ENCODE data around the gene FHOD1.

DNA sequence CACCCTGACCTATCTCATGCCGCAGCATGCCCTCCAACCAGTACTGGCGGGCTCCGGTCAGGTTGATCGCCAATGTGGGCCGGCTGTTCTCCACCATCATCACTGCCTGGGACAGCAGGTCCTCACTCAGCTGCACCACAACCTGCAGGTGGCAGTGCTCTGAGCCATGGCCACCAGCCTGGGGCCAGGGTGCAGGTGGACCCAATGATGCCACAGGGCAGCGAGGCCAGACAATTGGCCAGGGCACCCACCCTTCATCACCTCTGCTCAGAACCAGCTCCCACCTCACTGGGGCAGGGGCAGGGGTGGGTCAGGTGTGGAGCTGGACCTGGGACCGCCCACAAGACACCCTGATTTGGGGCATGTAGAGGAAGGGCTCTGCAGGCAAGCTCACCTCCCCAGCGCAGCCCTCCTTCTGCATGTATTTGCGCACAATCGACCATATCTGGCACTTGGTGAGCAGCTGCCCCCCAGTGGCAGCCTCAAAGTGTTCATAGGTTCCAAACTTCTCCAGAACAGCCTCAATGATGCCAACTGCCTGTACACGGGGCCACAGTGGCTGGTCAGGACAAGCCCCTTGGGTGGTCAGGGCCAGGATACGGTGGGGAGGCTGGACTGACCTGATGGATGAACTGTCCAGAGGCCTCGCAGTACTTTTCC lies 67.7 kb downstream of the FHOD1 start:
- TF ChIP-seq, protein P1, sequence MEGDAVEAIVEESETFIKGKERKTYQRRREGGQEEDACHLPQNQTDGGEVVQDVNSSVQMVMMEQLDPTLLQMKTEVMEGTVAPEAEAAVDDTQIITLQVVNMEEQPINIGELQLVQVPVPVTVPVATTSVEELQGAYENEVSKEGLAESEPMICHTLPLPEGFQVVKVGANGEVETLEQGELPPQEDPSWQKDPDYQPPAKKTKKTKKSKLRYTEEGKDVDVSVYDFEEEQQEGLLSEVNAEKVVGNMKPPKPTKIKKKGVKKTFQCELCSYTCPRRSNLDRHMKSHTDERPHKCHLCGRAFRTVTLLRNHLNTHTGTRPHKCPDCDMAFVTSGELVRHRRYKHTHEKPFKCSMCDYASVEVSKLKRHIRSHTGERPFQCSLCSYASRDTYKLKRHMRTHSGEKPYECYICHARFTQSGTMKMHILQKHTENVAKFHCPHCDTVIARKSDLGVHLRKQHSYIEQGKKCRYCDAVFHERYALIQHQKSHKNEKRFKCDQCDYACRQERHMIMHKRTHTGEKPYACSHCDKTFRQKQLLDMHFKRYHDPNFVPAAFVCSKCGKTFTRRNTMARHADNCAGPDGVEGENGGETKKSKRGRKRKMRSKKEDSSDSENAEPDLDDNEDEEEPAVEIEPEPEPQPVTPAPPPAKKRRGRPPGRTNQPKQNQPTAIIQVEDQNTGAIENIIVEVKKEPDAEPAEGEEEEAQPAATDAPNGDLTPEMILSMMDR (IDR thresholded peaks at IDR 0.05), result no peak
- no peak for TF ChIP-seq POLR2A (IDR thresholded peaks at IDR 0.05)

Data from lower leg skin (tissue), 3 donors.